ENCODE results near the gene LILRA5.
"Not testable (repeated sequence)": the region's sequence is repeated elsewhere in the genome, so short reads cannot be mapped to it uniquely, and the experiment has no call there.

LILRA5 gene

DNA sequence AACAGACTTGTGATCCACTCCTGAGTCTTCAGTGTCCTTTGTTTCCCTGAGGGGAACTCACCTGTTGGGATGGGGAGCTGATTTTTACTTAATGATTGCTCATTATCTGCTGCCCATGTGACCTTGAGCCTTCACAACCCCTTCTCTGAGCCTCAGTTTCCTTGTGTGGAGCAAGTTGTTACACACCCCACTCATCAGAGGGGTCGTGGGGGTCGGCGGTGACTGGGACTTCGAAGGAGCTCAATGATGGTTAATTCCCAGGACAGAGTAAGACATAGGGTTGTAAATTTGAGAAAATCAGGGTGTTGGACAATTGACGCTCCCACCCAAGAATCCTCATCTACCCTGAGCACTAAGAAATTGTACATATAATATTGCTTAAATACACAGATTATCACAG lies 13.5 kb downstream of the LILRA5 start:
- no peak for DNase-seq

DNA sequence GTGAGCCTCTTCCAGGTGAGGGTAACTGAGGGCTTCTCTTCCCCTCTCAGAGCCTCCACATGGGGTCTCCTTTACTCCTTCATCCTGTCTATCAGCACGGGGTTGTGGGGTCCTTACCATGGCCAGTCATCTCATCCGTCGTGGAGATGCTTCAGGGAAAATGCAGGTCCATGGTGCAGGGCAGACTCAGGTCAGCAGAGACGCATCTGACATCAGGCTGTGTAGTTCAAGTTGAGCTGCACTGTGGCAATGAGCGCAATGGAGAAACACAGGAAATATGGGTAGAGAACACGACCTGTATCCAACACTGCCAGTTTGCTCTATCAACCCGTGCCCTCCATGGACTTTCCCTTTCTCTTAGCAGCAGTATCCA lies 13.9 kb downstream of the LILRA5 start:
- no peak for DNase-seq

DNA sequence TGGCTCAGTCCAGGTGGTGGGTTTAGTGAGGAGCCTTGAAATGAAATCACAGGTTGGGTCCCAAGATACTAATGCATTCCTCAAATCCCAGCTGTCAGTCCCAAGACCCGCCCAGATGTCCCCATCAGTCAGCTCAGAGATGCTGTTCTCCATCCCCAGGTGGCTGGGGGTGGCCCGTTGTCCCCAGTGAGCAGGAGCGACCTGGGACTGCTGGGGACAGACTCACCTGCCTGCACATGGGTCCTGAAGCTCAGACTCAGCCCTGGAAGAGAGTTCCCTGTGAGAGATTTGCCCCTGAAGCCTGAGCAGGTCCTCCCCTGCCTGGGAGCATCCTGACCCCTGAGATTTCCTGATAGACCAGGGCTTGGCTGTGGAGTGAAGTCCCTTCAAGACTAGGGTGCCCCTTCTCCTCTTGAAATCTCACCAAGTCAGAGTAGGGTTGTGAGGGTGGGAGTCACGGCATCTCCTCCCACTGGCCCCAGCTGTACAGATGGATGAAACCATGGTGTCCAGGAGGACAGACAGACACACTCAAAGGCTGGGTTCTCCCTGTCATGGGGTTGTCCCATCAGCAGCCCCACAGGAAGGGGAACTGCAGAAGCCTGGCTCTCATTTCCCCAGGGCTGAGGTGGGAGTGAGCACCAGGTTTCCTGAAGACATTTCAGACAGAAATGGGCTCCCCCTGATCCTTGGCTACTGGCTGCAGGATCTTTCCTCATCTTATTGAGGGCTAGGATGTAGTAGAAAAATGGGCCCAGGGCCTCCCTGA lies 14.4 kb downstream of the LILRA5 start:
- DNase-seq, result no peak

DNA sequence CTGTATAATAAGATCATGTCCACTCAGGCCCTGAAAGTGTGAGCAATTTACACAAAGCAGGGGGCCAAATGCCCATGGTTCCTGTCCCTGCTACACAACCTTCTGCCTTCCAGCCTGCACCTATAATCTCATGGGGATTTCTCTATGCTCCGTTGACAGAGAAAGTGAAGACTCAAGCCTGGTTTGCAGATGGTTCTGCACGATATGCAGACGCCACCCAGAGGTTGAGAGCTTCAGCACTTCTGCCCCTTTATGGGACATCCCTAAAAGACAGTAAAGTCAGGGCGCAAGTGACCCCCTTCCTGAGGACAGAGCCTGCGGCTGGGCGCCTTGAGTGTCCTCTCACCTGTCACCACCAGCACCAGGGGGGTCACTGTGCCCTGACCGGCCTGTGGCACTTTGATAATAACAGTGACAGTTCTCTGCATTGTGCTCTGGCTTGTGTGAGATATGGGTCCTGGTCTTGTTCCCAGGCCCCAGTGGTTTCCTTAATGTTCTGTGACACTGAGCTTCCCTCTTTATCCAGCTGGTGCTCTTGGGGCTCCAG lies 15.1 kb downstream of the LILRA5 start:
- DNase-seq, result no peak

DNA sequence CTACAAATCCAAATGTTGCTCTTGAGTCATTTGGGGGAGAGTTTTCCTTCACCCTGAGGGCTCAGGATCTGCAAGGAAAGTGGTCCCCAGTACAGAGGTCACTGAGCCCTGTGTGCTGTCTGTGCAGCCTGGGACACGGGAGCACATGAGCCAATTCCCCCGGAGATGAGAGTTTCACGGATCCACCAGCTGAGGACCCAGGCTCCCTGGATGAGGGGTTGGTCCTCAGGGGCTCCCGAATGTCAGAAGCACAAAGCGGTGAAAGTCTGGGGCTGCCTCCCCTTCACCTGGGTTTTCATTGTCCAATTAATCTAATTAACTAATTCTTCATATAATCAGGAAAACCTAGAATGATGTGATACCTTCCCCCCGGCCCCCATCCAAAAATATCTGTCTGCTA lies 18.4 kb downstream of the LILRA5 start:
- DNase-seq, result no peak

DNA sequence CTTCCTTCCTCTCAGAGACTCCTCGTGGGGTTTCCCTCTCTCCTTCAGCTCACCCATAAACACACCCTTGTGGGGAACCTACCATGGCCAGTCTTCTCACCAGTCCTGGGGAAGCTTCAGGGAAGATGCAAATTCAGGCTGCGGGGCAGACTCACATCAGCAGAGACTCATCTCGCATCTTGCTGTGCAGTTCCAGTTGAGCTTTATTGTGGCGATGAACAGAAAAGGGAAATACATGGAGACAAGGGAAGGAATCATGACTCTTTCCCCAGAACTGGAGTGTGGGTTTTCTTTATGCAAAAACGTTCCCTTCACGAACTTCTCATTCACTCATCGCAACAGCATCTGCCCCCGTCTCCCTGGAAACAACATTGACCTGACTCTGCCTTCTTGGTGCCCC lies 23.8 kb downstream of the LILRA5 start:
- not testable (repeated sequence) for DNase-seq

DNA sequence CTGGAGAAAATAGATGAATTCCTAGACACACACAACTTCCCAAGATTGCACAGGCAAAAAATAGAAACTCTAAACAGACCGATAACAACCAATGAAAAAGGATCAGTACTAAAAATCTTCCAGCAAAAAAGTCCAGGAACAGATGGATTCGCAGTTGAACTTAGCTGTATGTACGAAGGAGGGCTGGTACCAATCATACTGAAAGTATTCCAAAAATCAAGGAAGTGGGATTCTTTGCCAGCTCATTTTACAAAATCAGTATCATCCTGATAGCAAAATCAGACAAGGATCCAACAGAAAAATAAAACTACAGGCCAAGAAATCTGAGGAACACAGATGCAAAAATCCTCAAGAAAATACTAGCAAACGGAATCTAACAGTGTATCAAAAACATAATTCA lies 25.5 kb downstream of the LILRA5 start:
- no peak for DNase-seq

DNA sequence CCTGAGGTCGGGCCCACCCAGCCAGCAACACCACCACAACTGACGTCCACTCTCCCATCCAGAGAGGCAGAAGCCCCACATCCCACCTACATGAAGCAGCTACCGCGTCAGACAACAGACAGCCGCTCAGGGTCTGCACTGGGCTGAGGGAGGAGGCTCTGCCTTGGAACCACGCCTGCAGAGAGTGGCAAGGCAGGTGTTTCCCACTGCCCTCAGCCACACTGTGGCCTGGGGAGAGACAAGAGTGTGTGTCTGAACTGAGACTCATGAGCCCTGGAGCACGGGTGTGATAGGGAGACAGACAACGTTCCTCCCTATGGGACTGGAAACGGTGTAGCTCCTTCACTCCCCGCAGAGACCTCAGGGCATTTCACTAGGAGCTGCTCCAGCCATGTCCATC lies 26.7 kb downstream of the LILRA5 start:
- DNase-seq, result not testable (repeated sequence)

DNA sequence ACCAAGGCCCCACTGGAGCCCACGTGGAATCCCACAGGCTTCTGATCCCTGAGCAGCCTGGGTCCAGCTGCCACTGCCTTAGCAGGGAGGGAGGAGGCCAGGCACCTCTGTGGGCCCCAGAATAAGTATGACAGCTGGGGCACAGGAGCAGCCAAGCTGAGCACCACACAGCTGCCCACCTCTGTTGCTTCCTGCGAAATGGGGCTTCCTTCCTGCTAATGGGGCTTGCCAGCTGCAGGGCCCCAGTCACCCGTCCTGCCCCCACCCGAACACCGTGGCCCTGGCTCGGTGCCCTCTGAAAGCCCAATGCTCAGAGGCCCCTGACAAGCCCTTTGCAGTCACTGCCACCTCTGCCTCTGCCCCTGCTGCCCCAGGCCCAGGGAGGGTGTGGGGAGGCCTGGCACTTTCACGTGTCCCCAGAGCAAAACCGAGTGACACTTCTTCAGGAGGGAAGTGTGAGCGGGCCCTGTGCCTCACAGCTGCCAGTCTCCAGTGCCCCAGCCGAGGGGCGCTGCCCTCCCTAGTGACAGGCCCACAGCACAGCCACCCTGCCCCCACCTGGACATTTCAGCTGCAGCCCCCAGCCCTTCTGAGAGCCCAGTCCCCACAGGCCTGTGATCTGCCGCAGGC lies 27.4 kb downstream of the LILRA5 start:
- DNase-seq, result not testable (repeated sequence)

DNA sequence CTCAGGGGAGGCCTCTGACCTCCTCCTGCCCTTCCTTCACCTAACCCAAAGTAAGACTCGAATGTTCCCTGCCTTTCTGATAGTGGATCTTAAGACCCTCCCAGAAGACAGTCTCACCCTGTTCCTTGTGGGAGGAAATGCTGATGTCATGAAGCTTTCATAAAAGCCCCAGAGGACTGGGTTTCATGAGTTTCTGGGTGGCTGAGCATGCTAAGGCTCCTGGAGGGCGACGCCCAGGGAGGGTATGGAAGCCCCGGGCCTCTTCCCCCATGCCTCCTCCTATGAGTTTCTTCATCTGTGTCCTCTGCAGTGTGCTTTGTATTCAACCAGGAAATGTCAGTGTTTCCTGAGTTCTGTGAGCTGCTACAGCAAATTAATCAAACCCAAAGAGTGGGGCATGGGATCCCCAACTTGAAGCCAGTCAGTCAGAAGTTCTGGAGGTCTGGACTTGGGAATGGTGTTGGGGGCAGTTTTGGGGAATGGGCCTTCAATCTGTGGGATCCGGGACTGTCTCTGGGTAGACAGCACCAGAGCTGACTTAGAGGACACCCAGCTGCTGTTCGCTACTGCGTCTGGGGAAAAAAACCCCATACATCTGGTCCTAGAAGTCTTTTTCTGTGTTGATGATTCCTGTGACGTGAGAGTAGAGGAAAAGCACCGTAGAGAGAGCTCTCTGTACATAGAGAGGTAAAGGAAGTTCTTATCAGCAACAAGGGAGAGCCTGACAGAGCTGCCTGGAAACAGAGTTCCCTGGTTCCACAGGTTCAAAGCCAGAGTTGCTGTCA lies 30.1 kb downstream of the LILRA5 start:
- peak; percentile 49 for DNase-seq

DNA sequence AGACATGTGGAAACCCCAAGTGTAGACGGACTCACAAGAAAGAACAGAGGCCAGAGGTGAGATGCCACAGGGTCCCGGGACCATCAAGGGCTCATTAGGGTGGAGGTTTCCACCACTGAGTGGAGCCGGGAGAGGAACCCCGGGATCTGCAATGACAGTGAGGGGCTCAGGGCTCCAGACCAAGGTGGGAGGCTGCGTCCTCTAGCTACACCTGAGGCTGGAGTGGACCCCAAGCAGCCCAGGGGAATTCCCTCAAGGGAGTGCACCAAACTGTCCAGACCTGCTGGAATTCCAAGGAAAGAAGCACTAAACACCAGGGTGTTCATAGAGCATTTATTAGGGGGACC lies 31.3 kb downstream of the LILRA5 start:
- DNase-seq, result not testable (repeated sequence)

DNA sequence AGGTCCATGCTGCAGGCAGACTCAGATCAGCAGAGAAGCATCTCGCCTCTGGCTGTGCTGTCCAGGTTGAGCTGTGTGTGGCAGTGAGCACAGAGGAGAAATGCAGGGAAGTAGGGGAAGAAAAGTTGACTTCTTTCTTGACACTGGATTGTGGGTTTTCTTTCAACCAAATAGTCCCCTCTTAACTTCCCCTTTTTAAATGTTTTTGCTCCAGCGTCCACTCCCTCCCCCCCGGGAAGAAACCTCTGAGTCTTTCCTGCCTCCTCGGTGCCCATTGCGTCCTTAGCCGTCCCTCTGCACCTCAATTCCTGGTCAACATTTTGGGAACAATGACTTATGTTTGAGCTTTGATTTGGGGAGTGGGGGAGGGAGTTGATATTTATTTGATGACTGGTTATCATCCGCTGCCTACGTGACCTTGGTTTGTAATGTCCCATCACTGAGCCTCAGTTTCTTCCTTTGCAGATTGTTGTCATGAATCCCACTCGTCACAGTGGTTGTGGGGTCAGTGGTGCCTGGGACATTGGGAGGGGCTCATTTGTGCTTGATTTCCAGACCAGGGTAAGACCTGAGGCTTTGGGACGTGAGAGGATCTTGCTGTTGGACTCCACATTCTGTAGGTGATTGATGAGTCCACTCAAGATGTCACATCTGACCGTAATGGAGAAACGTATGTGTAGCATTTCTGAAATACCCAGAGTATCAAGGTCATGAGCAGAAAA lies 31.8 kb downstream of the LILRA5 start, which contains the start of gene LILRB2:
LILRB2 (minus strand) TSS at position 104 of the 722 bp plus-strand sequence. CDS start 614 bp downstream, outside the sequence.
- peak; percentile 36 for DNase-seq

DNA sequence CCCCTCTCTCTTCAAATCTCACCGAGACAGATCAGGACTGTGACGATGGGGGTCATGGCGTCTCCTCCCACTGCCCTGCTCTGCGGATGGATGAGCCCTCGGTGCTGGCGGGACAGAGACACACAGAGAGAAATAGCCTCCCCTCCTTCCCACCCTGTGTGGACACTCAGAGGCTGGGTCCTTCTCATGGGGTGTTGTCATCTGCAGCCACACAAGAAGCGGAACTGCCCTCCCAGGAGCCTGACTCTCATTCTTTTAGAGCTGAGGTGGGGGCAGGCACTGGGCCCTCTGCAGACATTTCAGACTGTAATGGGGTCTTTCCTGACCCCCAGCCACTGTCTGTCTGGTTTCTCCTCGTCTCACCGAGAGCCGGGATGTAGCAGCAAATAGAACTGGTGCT lies 32.5 kb downstream of the LILRA5 start:
- DNase-seq, result peak; percentile 15

DNA sequence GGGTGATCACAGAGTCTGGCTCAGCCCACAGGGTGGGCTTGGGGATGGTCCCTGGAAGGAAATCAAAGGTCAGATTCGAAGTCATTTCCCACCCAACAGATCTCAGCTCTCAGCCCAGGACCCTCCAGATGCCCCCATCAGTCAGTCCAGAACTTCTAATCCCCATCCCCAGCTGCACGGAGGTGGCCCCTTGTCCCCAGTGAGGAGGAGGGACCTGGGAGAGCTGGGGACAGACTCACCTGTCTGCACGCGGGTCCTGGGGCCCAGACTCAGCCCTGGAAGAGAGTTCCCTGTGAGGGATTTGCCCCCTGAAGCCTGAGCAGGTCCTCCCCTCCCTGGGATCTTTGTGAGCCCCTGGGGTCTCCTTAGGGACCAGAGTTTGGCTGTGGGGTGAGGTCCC lies 32.9 kb downstream of the LILRA5 start:
- not testable (repeated sequence) for DNase-seq

DNA sequence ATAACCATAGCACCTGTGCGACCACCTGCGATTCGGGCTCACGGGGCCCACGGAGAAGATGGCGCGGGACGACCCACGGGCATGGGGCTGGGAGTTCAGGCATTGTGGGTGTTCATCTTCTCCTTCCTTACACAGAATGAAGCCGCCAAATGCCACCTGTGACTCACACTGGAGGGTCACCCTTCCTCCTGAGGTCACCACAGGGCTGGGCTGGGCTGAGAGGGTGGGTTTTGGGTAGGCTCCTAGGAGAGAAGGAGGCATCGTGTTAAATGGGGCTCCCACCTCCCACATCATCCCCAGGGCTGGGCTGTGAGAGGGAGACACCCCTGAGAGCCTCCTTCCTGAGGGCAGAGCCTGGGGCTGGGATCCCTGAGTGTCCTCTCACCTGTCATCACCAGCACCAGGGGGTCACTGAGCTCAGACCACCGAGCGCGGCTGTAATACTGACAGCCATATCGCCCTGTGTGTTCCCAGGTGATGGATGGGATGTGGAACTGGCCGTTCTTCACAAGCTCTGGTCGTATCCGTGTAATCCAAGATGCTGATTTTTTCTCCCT lies 33.5 kb downstream of the LILRA5 start:
- no peak for DNase-seq

DNA sequence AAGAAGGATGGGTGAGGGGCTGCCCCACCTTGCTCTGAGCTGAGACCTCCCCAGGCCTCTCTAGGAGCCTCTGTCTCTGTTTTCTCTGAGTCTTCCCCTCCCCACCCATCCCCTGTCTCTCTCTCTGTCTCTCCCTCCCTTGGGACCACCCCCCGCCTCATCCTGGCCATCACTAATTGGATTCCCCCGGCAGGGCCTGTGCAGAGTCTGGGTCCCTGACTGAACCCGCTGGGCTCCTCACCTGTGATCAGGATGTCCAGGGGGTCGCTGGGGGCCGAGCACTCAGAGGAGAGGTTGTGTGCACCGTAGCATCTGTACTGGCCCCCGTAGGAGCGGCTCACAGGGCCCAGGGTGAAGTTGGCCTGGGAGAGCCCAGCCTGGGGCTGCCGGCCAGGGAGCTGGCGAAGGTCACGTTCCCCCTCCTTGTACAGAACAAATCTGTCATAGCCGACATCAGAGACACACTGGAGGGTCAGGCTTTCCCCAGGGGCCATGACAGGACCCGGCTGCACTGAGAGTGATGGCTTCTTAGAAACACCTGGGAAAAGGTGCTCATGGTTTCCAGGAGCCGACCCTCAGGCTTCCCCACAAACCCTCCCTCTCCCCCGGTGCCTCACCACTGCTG lies 34.3 kb downstream of the LILRA5 start:
- not testable (repeated sequence) for DNase-seq

DNA sequence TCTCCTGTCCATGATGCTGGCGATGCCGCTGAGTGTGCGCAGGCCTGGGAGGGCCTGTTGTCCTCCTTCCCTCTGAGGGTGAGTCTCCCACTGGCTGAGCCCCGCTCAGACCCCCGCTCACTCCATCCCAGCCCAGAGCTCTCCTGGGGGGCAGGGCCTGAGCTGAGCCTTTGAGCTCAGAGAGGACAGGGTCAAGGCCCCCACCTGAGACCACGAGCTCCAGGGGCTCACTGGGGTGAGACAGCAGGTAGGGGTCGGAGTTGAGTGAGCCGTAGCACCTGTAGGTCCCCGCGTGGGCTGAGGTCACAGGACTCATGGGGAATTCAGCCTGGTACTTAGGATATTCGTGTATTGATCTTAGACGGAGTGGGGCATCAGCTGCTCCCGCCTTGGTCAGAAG lies 34.9 kb downstream of the LILRA5 start:
- not testable (repeated sequence) for DNase-seq

DNA sequence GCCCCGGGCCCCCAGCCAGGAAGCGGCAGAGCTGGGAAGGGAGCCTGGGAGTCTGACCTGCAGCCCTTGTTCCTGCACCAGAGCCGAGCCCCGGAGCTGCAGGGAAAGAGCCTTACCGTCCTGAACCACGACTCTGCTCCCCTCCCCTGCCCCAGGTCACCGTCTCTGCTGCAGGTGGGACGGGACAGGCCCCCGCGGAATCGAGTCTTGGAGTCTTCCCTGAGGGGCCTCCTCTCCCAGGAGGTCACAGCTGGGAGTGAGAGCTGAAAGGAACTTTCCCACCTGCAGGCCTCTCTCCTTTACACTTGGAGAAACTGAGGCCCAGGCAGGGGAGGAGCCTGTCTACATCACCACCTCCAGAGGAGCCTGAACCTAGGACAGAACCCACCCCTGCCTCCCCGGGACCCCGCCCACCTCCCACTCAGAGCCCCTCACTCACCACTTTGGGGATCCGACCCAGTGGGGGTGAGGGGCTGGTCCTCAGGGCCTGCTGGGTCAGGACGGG lies 35.8 kb downstream of the LILRA5 start:
- not testable (repeated sequence) for DNase-seq

DNA sequence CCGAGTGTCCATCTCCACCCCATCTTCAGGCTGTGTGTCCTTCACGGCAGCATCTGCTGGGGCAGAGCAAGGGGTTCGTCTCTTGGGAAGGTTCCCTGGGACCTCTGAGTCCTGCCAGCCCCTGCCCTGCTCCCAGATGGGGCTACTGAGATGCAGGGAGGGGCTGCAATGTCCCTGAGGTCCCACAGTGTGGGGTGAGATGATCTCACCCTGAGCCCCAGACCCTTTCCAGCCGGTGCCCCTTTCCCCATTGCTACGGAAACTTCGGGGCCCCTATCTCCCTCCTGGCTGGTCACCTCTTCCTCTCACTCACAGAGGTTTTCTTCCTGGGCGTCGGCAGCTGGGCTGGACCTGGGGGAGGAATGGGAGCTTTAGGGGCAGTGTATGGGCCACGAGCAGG lies 37.0 kb downstream of the LILRA5 start:
- no peak for DNase-seq

DNA sequence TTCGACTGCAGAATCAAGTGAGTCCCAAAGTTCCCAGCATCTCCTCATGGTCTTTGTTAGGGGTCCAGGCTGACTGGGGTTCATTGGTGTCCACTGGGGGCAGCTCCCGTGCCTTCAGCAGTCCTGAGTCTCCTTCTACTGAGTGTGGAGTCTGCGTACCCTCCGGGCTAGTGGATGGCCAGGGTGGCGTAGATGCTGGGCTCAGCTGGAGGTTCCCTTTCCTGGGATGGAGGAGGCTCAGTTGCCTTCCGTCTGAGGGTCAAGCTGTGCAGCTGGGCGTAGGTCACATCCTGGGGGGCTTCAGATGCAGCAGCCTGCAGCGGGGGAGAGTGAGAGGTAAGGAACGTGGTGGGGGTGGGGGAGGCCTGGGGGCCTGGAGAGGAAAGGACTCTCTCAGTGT lies 38.5 kb downstream of the LILRA5 start:
- DNase-seq, result not testable (repeated sequence)

DNA sequence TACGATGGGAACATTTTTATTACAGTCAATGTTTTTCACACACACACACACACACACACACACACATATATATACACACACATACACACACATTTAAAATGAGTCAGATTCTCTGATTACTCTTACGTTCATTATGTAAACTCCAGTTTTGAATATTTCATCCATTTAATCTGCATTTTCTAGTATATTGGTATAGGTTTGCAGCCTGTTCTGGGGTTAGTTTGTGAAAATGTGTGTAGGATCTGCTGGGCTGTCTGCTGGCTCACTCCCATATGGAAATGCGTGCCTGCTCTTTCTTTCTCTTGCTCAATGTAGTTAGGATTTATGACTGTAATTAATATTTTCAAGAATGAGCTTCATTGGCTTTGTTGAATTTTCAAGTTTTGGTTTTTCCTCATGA lies 39.1 kb downstream of the LILRA5 start:
- DNase-seq, result no peak

DNA sequence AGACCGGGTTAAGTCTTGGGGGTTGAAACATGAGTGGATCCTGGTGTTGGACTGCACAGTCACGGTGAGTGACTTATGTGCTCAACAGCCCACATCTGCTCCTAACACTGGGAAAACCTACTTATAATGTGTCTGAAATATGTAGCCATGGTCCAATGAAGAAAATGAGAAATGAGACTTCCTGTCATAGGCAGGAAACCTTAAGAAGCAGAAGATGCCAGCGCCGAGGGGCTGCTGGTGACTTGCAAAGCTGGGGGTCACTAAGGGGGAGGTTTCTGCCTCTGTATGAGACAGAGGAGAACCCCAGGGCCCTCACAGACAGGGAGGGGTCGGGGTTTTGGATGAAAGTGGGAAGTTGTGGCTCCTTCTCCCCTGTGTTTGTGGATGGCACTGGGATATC lies 40.8 kb downstream of the LILRA5 start:
- DNase-seq, result not testable (repeated sequence)
